GM12801 (cell line): Measurements from ENCODE around the gene TAF1B.

Experiments used
- CTCF ChIP-seq: IDR thresholded peaks from one replicate; pipeline ENCODE4 v1.5.1; 2011; ENCODE audit warnings: control low read depth; ENCODE audit not compliant: insufficient read length; ENCODE audit errors: extremely low read depth

The TAF1B gene

DNA sequence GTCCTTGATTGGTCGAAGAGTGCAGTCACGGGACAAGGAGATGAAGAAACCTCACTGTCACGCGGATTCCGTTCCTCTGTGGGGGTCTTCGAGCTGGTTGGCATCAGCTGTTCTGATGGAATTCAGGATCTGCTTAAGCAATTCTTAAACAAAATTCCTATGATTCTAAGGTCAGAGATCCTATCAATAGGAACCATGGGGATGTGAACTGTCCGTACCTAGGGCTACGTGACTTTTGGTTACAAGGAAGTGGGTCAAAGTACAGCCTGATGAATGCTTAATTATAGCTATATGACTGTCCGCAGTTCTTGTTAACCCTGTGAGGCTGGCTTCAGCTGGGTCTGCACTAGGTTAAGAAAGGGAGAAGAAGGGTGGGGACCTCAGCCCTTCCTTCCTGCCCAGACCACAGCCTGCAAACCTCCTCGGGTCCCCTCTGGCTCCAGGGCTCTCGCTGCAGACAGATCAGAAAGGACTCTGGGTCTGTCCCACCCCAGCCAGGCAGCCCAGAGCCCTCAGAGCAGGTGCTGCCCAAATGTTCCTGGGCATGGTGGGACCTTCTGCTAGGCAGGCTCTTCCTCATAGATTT lies 44.2 kb upstream of the TAF1B start:
- TF ChIP-seq CTCF = no peak

DNA sequence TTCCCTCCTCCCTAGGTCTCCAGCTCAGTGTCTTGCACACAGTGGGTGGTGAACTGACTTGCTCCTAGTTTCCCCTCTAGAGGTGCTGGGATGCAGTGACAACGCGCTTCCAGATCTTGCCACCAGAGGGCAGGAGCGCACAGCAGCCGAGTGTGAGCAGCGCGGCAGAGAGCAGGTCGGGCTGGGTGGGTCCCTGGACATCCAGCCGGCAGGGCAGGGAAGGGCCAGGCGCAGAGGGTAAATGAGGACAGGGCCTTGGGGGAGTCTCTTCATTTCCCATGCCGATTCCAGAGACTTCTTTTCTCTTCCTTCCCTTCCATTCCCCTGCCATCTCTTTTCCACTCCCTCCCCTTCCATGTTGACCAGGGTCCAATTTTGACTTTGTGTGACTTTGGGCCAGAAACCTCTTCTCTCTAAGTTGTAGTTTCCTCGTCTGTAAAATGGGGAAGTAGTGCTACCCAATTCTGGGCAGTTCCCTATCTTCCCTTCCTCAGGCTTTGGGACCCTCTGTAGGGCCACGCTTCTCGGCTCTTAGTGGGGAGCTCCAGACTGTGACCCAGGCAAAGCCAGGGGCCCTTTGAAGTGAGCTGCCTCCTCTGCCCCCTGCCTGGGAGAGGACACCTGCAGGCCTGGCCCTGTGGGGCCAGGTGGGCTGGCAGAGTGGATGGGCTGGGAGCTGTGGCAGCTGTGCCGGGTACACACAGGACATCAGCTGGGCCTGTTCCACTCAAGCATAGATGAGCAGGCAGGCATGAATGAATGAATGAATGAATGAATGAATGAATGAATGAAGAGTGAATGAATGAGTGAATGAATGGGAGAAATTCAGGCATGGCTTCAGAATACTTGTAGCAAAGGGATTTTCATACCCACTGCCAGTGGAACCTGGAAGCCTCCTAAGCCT lies 43.3 kb upstream of the TAF1B start:
- TF ChIP-seq CTCF = no peak

- TF ChIP-seq CTCF = no peak
These were observed 42.7 kb upstream of the TAF1B start for GRCh38 chr2:9800639-9800974.

GRCh38 chr2:9800975-9801726 lies 42.1 kb upstream of the TAF1B start:
- TF ChIP-seq CTCF = no peak

DNA sequence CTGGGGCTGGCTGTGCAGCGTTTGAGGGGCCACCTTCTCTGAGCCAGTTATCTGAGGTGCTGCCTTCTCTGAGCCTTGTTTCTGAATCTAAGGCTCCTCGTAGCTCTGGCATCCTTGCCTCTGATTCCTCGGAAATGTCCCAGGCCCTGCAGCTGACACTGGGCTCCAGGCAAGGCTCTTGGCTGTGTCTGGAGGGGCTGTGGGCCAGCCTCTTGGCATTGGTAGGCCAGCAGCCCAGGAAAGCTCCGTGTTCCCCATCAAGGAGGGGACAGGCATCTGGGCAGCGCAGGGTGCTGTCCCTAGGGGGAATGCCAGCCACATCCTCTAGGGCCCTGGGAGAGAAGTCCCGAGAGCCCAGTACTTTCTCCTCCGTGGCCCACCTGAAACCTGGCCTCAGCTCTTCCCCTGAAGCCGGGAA lies 40.7 kb upstream of the TAF1B start:
- no peak for TF ChIP-seq CTCF

DNA sequence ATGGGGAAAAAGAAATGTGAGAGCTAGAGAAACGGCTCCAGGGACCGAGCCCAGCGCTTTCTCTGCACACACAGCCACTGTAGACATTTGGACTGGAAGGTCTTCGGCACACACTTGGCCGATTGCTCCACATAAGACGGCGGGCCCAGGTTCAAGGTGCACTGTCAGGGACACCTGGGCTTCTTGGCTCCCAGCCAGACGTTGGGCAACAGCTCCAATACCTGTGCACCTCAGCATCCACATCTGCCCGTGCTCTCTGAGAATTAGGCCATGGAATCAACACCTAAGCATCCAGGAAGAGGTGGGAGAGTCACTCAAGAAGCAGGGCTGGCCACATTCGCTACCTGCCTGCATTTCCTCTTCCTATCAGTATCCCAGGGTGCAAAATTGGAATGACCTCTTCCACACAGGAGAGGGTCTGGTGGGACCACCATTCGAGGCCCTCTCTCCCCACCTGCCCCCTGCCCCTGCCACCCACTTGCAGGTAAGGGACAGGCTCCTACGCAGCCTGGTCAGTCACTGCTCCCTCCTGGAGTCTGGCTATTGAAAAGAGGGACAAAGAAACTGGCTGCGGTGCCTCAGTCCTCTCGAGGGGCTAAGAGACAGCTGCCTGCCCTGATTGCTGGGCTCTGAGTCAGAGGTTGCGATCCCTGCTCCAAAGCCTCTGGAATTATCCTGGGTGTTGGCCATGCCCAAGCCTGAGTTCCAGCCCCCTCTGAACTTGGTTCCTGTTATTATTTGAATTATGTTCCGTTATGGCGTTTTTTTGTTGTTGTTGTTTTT lies 40.1 kb upstream of the TAF1B start:
- no peak for TF ChIP-seq CTCF
